HL-60/S4 treated with phorbol 12-myristate 13-acetate at 8.2 ng/mL for 4 days and 3 days (cell line): Measurements from ENCODE around the gene NEURL2.

Experiments used
- in situ Hi-C: fragments of 300-500 bp; cut with MboI; formaldehyde crosslinking; loops from 2 replicates; pipeline ENCODE4 v1.15.0; 2022; ENCODE audit warnings: low sequenced_read_pairs

NEURL2 gene

GRCh38 chr20:45920462-45921336 lies 29.7 kb upstream of the NEURL2 start:
- in situ Hi-C loops: no loop called here

- in situ Hi-C loops: no loop called here
Observed at GRCh38 chr20:45919542-45920399, 28.8 kb upstream of the NEURL2 start.

- in situ Hi-C loops: no loop called here
Observed at GRCh38 chr20:45918779-45919537, 27.9 kb upstream of the NEURL2 start.

GRCh38 chr20:45918182-45918737 lies 27.3 kb upstream of the NEURL2 start:
- in situ Hi-C loops: no loop called here

GRCh38 chr20:45917790-45918141 lies 26.8 kb upstream of the NEURL2 start:
- in situ Hi-C loops: no loop called here

- in situ Hi-C loops: no loop called here
Observed at GRCh38 chr20:45913116-45913515, 22.1 kb upstream of the NEURL2 start.

GRCh38 chr20:45912344-45912682 lies 21.3 kb upstream of the NEURL2 start:
- in situ Hi-C loops: no loop called here

GRCh38 chr20:45911486-45912343 lies 20.7 kb upstream of the NEURL2 start, which contains the start of gene PLTP:
Gene PLTP, minus strand, starts transcription at chr20:45912155. Its CDS starts 703 bp downstream, at chr20:45911452.
- in situ Hi-C loops: no loop called here

- in situ Hi-C loops: no loop called here
Observed at GRCh38 chr20:45910670-45911485, 19.9 kb upstream of the NEURL2 start.

GRCh38 chr20:45909817-45910669 lies 19.0 kb upstream of the NEURL2 start:
- in situ Hi-C loops: no loop called here

GRCh38 chr20:45909336-45909808 lies 18.4 kb upstream of the NEURL2 start:
- in situ Hi-C loops: no loop called here

GRCh38 chr20:45908084-45908483 lies 17.1 kb upstream of the NEURL2 start:
- in situ Hi-C loops: no loop called here

GRCh38 chr20:45907219-45907948 lies 16.4 kb upstream of the NEURL2 start:
- in situ Hi-C loops: no loop called here

GRCh38 chr20:45905505-45906079 lies 14.6 kb upstream of the NEURL2 start:
- in situ Hi-C loops: no loop called here

- in situ Hi-C loops: no loop called here
Observed at GRCh38 chr20:45904583-45905504, 13.8 kb upstream of the NEURL2 start.

GRCh38 chr20:45902199-45902701 lies 11.2 kb upstream of the NEURL2 start:
- in situ Hi-C loops: no loop called here
